GM18526 (cell line): Measurements from ENCODE around the gene STK39.

Experiments
- POLR2A ChIP-seq: IDR thresholded peaks from 3 replicates; pipeline ENCODE4 v1.6.1; 2011; ENCODE audit not compliant: insufficient read length; ENCODE audit errors: extremely low read depth

STK39 gene

DNA sequence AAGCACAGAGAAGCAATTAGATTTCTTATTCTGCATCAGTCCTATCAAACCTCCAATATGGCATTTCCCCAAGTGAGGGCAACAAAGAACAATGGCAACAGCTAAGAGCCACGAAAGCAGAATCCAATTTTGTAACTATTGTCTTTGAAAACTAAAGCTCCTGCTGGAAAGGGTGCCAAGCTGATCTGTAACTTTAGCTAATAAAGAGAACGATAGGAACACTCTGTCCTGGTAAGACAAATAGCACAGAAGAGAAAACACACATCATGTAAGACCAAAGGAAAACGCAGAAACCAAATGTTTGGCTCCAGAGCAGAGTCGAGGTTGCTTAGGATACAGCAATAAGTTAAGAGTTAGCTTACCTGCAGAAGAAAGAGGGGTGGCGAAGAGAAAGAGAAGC, 160.5 kb downstream of the STK39 start:
- no peak for TF ChIP-seq POLR2A

GRCh38 chr2:168085801-168086361, 161.5 kb downstream of the STK39 start:
- TF ChIP-seq POLR2A, result no peak

GRCh38 chr2:168084288-168084687, 163.1 kb downstream of the STK39 start:
- TF ChIP-seq POLR2A, result no peak

DNA sequence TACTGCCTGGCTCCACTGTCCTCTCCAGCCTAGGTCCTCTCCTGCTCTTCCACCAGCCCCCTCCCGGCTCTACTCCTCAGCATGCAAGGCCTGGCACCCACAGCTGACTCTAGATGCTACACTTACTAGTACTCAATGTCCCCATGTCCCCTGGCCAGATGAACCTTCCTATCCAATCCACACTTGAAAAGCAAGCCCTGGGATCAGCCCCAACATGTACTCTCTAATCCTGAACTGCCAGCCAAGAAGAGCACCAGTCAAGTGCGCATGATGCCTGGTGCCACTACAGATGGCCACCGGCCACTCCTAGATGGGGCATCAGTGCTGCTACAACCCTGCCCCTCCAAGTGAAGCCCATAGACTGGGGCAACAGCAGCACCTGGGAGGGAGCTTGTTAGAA, 168.2 kb downstream of the STK39 start:
- no peak for TF ChIP-seq POLR2A

GRCh38 chr2:168076731-168077130, 170.7 kb downstream of the STK39 start:
- no peak for TF ChIP-seq POLR2A

DNA sequence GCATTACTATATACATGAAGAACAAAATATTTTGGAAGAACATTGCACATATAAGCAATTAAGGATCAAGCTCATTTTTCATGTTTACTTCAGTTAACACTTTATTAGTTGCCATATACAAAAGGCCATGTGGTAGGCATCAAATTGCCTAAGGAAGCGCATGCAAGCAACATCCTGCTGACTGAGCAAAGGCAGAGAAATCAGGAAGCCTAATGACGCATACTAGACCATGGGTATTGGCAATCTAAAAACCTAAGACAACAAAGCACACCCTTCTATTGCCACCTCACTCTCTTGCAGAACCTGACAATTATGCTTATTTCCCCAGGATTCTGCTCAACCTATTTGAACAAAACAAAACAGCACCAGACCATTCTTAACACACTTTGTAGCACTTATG, 171.9 kb downstream of the STK39 start:
- TF ChIP-seq POLR2A, result no peak

- TF ChIP-seq POLR2A, result no peak
These were observed 174.6 kb downstream of the STK39 start for GRCh38 chr2:168072626-168073303.

- no peak for TF ChIP-seq POLR2A
These were observed 183.1 kb downstream of the STK39 start for GRCh38 chr2:168064011-168064998.

- TF ChIP-seq POLR2A, result no peak
These were observed 184.5 kb downstream of the STK39 start for GRCh38 chr2:168062936-168063335.

DNA sequence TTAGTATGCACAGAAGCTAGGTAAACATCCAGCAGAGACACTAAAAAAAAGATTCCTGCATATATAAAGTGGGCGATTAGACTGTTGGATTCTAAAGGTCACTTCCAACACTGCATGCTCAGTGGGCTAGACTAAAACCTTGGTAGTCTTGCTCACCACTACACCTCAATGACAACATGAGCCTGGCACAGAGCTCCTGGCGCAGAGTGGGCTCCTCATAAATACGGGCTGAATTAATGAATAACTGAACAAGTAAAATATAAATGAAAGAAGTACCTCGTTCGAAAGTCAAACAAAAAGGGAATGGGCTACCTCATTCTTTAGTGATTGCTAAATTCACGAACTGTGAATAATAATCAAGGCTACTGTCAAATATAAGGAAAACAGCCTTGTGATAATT, 185.3 kb downstream of the STK39 start:
- no peak for TF ChIP-seq POLR2A

DNA sequence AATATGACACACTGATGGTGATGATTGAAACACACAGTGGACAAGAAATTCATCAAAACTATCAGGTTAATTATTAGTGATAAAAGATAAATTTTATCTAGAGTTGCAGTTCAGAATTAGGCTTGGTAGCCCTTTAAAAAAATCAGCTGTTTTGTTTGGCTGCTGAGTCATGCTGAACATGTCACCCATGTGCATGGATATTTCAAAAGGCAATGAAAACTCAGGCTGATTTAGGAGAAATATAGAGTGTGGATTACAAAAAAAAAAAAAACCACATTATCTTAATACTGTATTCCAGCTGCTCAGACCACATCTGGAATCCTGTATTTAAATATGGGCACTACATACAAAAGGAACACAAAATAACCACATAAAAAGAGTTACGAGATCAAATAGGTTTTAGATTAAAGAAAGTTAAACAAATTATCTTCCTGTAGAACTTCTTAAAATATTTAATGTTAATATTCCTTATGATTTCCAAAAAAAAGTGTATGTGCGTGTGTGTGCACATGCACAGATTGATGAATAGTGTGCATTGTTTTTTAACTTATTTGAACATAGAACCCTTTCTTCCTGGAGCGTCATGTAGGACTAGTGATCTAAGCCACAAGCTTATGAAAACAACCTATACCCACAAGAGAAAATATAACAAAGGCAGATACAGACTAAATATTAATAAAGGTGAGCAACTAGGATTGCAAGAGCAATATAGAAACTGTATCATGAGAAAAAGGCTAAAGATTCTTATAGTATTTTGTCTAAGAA, 186.2 kb downstream of the STK39 start:
- no peak for TF ChIP-seq POLR2A

DNA sequence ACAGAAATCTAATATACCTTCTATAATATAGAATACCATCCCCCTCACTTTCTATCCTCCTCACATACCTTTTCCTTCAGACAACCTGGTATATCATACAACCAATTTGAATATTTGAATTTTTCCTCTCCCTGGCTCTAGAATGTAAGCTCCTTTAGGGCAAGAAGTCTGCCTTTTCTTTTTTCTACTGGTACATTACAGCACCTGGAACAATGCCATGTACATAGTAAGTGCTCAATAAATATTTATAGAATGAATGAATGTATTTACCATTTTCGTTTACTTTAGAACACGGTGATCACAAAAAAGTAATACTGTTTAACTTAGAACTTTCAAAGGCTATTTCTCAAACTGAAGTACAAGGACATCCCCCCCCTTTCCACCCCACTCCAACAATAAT, 187.6 kb downstream of the STK39 start:
- no peak for TF ChIP-seq POLR2A

DNA sequence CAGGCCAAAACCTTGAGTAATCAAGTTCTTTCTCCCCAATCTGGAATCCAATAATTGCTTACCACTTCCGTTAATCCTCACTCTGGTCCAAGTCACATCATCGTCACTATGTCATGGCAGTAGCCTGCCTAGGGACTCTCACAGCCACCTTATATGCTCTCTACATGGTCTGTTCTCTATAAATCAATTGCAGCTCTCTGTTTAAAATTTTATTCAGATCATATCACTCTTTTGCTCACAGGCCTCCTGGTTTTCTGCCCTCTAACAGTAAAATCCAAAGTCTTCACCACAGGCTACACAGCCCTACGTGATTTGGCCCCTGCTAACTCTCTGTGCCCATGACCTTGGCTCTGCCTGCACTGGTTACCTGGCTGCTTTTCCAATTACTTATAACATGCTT, 188.7 kb downstream of the STK39 start:
- no peak for TF ChIP-seq POLR2A

- no peak for TF ChIP-seq POLR2A
These were observed 191.1 kb downstream of the STK39 start for GRCh38 chr2:168056242-168056787.

- no peak for TF ChIP-seq POLR2A
These were observed 192.7 kb downstream of the STK39 start for GRCh38 chr2:168054657-168055056.
